DND-41 (cell line): ENCODE measurements around the gene APBA3.

Experiments
- CTCF ChIP-seq: IDR thresholded peaks from 2 replicates; pipeline ENCODE4 v1.5.1; 2012; ENCODE audit warnings: borderline replicate concordance, low read length, moderate library complexity, mild to moderate bottlenecking; ENCODE audit not compliant: poor library complexity, severe bottlenecking; ENCODE audit errors: extremely low read depth
- EZH2 ChIP-seq: IDR thresholded peaks from 3 replicates; pipeline ENCODE4 v1.6.1; 2012; ENCODE audit warnings: borderline replicate concordance, low read depth, mild to moderate bottlenecking, moderate library complexity, low read length, inconsistent platforms; ENCODE audit not compliant: severe bottlenecking

GRCh38 chr19:3771906-3772455, 10.5 kb upstream of the APBA3 start, which contains the start of gene RAX2:
- no peak for TF ChIP-seq CTCF
- TF ChIP-seq EZH2 = no peak
